GM12801 (cell line): ENCODE results near the gene RBMS3.

ENCODE experiments used
- CTCF ChIP-seq: IDR thresholded peaks from one replicate; pipeline ENCODE4 v1.5.1; 2011; ENCODE audit warnings: control low read depth; ENCODE audit not compliant: insufficient read length; ENCODE audit errors: extremely low read depth

RBMS3 gene

GRCh38 chr3:29301332-29302019, 20.6 kb downstream of the RBMS3 start:
- TF ChIP-seq CTCF: no peak

DNA sequence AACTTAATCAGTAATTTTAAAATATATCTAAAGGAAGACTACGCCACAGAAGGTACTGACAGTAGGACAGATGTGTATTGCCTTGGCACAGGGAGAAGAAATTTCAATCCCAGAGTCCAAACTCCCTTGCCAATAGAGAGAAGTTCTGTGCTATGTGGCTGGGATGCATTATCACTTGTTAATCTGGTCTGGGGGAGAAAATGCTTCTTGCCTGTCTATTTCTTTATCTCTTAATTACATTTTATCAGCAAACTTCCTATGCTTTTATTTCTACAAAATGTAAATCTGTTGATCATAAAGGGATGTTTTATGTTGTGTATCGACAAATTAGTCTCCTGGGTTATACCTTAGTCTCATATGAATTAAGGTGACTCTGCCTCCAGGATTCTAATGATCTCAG, 21.7 kb downstream of the RBMS3 start:
- no peak for TF ChIP-seq CTCF

DNA sequence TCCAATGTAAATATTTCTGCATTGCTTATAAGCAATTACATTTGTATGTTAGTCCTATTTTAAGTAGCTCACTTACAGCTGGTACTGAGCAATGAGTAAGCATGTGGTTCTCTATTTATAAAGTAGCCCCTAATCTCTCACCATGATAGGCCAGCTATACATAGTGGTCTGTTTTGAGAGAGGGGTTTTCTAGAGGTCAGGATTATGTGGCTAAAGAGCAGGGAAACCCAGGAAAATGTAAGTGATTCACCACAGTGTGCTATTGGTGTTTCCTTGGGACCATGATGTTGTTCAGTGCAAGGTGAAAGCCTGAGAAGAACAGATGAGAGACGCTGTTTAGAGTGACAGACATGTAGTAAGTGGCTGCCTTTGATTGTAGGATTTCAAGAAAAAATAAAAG, 26.4 kb downstream of the RBMS3 start:
- no peak for TF ChIP-seq CTCF

GRCh38 chr3:29310865-29311264, 30.0 kb downstream of the RBMS3 start:
- no peak for TF ChIP-seq CTCF

- no peak for TF ChIP-seq CTCF
Measured at GRCh38 chr3:29311795-29312194, 30.9 kb downstream of the RBMS3 start.

DNA sequence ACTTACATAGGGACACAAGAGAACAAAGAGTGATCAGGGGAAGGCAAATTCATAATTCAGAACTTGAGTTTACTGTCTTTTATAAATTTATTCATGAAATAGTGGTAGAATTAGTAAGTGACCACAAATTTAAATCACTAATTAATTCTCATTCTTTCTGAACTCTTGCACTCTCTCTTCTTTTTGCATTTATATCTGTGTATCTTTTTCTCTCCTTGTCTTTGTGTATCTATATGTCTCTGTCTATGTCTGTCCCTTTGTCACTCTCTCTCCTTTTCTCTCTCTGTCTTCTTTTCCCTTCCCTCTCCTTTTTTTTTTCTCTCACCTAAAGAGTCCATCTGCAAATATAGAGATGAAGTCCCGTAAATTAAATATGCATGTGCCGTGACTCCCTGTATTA, 31.5 kb downstream of the RBMS3 start:
- TF ChIP-seq CTCF: no peak

GRCh38 chr3:29312960-29313452, 32.1 kb downstream of the RBMS3 start:
- TF ChIP-seq CTCF: no peak
